ENCODE data around the gene IFNG-AS1. TPM values are rescaled to one million over a fixed set of nuclear protein-coding genes. Genes with fewer than 3 reads are reported as not detected.

Gene IFNG-AS1
- total RNA-seq, 1 donor, result under 0.01 TPM

GRCh38 chr12:67998379-67998778, 9.1 kb downstream of the IFNG-AS1 start:
- no peak for TF ChIP-seq CTCF (IDR thresholded peaks at IDR 0.05; ENCODE audit: extremely low read depth, low read depth, low read length)
- Histone ChIP-seq H4K20me1 (ENCODE audit: insufficient read depth, low read length) (no peaks in the 10 kb centered on the region), H2AFZ (ENCODE audit: low read length) (no peak overlapping the region), H3K4me3 (ENCODE audit: insufficient read depth, low read length) (no peak overlapping the region), H3K27me3 (ENCODE audit: insufficient read depth, low read length) (no peaks in the 10 kb centered on the region), H3K36me3 (ENCODE audit: insufficient read depth, low read length) (no peaks in the 10 kb centered on the region), H3K4me2 (ENCODE audit: insufficient read depth, low read length) (no peak overlapping the region), H3K4me1 (ENCODE audit: insufficient read depth, low read length) (no peaks in the 10 kb centered on the region), H3K27ac (ENCODE audit: low read depth, low read length) (no peak overlapping the region), H3K9me3 (ENCODE audit: low read depth, low read length) (no peaks in the 10 kb centered on the region), H3K79me2 (ENCODE audit: insufficient read depth, low read length) (no peaks in the 10 kb centered on the region)
- no peak for DNase-seq (ENCODE audit: insufficient read length, low spot score, missing footprints)

- Histone ChIP-seq H4K20me1 (ENCODE audit: insufficient read depth, low read length) (no peaks in the 10 kb centered on the region), H3K27ac (ENCODE audit: low read depth, low read length) (no peak overlapping the region), H3K4me2 (ENCODE audit: insufficient read depth, low read length) (no peak overlapping the region), H3K4me1 (ENCODE audit: insufficient read depth, low read length) (no peaks in the 10 kb centered on the region), H3K9me3 (ENCODE audit: low read depth, low read length) (no peaks in the 10 kb centered on the region), H3K79me2 (ENCODE audit: insufficient read depth, low read length) (no peaks in the 10 kb centered on the region), H3K27me3 (ENCODE audit: insufficient read depth, low read length) (no peaks in the 10 kb centered on the region), H3K36me3 (ENCODE audit: insufficient read depth, low read length) (no peaks in the 10 kb centered on the region), H3K4me3 (ENCODE audit: insufficient read depth, low read length) (no peak overlapping the region), H2AFZ (ENCODE audit: low read length) (no peak overlapping the region)
- TF ChIP-seq CTCF (IDR thresholded peaks at IDR 0.05; ENCODE audit: extremely low read depth, low read depth, low read length), result no peak
- no peak for DNase-seq (ENCODE audit: insufficient read length, low spot score, missing footprints)
Measured at GRCh38 chr12:67999244-67999643, 10.0 kb downstream of the IFNG-AS1 start.

- H3K4me2 ChIP-seq (ENCODE audit: insufficient read depth, low read length), result no peak overlapping the region
Measured at GRCh38 chr12:68001486-68002466, 12.5 kb downstream of the IFNG-AS1 start.

More at GRCh38 chr12:68001486-68002466, 12.5 kb downstream of the IFNG-AS1 start:
- Histone ChIP-seq H3K36me3 (ENCODE audit: insufficient read depth, low read length) (no peaks in the 10 kb centered on the region), H2AFZ (ENCODE audit: low read length) (peak overlapping the region; percentile 17), H3K4me1 (ENCODE audit: insufficient read depth, low read length) (no peaks in the 10 kb centered on the region), H3K27me3 (ENCODE audit: insufficient read depth, low read length) (no peaks in the 10 kb centered on the region), H3K79me2 (ENCODE audit: insufficient read depth, low read length) (no peaks in the 10 kb centered on the region), H4K20me1 (ENCODE audit: insufficient read depth, low read length) (no peaks in the 10 kb centered on the region), H3K9me3 (ENCODE audit: low read depth, low read length) (no peaks in the 10 kb centered on the region), H3K4me3 (ENCODE audit: insufficient read depth, low read length) (no peak overlapping the region), H3K27ac (ENCODE audit: low read depth, low read length) (no peak overlapping the region)
- peak; percentile 53 for TF ChIP-seq CTCF (IDR thresholded peaks at IDR 0.05; ENCODE audit: extremely low read depth, low read depth, low read length)
- DNase-seq (ENCODE audit: insufficient read length, low spot score, missing footprints), result no peak
